HG02642 (cell line): Measurements from ENCODE around the gene PEX26.
"Not testable (repeated sequence)": the region's sequence is repeated elsewhere in the genome, so short reads cannot be mapped to it uniquely, and the experiment has no call there.

Experiments
- ATAC-seq: cut with Tn5 transposase; IDR thresholded peaks from one replicate; pipeline ENCODE4 v1.9.1; 2021; ENCODE audit warnings: mild to moderate bottlenecking; ENCODE audit not compliant: unreplicated experiment, poor library complexity

Gene PEX26

DNA sequence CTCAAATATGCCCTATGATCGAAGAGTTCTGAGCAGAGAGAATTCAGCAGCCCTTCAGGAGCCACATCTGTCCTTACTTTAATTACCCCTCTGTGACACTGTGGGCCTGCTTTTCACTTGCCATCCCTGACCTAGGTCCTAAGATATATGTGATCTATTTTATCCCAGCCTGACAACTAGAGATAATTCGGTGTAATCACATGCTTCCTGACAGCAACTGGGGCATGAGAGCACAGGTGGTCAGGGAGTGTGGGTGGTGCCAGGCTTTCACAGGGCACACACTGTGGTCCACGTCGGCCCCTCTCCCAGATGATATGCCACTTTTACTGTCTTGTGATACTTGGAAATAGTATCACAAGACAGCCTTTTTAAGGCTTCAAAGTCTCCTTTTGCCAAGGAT is 36.7 kb downstream of the PEX26 start:
- no peak for ATAC-seq

DNA sequence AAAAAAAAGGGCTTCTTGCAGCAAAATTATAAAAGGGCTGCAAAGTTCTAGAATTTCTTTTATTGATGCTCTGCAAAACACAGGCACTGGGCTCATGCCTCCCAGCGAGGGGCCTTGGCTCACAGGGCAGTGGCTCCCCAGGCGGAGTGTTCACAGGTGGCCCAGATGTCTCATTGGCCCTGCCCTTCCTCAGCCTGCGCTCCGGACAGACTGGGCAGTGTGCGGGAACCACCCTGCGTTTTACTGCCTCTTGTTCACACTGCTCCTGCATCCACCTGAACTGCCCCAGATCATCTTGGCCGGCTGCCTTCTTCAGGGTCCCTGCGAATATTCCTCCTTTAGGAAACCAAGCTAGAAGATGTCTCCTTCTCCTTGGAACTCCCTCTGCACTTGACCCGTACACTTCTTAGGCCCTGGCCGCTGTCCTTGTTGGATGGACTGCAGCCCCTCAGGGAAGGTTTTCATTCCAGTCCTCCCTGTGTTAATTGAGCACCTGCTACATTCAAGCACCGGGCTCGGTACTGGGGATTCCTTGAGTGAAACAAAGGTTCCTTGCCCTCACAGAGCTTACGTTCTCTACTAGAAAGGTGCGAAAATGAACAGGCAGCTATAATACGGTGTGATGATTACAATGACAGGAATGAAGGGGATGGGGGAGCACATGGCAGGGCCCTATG is 37.3 kb downstream of the PEX26 start:
- no peak for ATAC-seq

DNA sequence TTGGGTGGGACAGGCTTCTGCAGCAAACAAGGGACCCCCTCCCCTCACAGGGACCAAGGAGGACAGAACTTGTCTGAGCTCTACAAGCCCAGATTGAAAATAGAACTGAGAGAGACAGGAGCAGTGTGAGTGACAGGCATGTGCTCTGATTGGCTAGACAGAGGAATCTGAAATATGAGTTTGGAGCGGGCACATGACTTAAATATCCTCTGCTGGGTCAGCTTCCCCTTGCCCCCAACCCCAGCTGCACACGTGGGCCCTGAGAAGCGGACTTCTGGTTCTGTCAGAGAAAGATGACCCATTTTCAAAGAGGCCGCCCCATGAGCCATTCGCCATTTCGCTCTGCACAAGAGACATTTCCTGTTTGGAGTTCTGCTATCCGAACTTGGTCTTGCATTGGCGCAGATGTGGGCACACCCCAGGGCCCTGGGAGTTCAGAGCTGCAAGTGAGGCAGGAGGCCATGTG is 38.1 kb downstream of the PEX26 start:
- no peak for ATAC-seq

DNA sequence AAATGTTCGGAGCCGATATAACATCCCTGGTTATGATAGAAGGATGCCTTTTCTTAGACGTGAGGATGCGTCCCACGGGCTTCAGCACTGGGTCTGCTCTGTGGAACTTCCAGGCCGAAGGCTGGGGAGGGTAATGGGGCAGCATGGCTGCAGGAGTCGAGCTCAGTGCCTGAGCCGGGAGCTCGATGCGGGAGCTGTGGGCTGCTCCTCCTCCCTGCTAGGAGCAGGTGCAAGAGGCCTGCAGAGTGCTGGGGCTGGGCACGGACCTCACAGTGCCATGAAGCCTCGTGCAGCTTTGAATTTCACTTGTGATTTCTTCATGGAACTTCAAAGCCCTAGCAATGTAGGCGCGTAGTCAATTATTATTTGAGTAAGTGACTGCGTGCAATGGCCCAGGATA is 38.8 kb downstream of the PEX26 start:
- ATAC-seq = no peak

GRCh38 chr22:18118345-18118915 is 40.6 kb downstream of the PEX26 start:
- ATAC-seq = no peak

GRCh38 chr22:18119409-18120110 is 41.8 kb downstream of the PEX26 start:
- no peak for ATAC-seq

DNA sequence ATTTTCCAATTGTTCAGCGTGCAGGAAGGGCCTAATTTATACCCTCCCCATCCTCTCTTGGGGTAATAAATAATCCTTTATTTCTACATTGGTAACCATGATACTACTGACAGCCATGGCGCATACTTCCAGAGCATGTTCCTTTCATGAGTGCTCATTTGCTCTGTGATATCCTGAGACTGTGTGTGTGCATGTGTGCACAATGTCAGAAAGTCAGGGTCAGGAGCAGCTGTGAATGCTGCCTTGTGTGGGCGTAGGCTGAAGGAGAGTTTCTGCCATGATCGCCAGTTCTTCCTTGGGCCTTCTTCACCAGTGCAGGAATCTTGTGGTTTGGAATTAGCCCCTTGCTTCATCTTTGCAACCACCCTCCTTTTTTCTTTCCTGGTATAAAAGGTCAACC is 43.1 kb downstream of the PEX26 start:
- ATAC-seq = no peak

DNA sequence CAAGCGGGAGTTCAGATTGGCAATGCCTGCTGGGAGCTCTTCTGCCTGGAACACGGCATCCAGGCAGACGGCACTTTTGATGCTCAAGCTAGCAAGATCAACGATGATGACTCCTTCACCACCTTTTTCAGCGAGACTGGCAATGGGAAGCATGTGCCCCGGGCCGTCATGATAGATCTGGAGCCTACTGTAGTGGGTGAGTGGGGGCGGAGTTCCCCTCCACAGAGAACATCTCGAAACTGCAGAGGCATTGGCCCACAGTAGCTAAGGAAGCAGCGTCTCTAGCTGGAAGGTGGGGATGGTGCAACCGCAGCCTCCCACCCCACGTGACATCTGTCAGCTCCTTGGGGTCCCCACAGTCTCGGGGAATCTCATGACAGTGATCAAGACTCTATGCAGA is 43.7 kb downstream of the PEX26 start:
- no peak for ATAC-seq

GRCh38 chr22:18121954-18122554 is 44.3 kb downstream of the PEX26 start:
- ATAC-seq = no peak

DNA sequence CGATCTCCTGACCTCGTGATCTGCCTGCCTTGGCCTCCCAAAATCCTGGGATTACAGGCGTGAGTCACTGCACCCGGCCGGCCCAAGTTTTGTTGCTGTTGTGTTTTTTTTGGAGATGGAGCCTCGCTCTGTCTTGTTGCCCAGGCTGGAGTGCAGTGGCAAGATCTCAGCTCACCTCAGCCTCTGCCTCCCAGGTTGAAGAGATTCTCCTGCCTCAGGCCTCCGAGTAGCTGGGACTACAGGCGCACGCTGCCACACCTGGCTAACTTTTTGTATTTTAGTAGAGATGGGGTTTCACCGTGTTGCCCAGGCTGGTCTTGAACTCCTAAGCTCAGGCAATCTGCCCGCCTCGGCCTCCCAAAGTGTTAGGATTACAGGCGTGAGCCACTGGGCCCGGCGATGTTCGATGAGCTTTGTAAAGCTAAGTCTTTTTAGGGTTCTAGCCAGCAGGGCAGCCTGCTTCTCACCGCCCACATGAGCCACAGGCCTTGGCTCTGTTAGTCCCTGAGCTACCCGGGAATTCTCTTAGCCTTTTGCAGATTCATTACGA is 45.8 kb downstream of the PEX26 start:
- ATAC-seq = not testable (repeated sequence)

- ATAC-seq = no peak
Measured at GRCh38 chr22:18126606-18127005, 48.8 kb downstream of the PEX26 start.

DNA sequence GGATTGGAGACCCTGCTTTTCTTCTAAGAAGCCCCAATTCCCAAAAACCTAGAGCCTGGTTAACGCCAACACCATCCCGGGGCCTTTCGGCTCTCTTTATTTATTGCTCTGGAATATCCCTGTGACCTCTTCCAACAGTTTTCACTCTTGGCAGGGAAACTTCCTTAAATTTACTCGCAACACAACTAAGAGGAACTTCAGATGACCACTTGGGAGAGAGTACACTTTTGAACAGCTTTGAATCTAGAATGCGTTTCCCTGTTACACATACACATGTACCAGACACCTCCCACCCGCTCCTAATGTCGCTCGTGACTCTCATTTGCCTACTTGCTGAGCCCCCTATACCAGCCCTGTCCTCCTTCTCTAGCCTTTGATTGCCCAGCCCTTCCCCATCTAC is 52.2 kb downstream of the PEX26 start:
- ATAC-seq = no peak

DNA sequence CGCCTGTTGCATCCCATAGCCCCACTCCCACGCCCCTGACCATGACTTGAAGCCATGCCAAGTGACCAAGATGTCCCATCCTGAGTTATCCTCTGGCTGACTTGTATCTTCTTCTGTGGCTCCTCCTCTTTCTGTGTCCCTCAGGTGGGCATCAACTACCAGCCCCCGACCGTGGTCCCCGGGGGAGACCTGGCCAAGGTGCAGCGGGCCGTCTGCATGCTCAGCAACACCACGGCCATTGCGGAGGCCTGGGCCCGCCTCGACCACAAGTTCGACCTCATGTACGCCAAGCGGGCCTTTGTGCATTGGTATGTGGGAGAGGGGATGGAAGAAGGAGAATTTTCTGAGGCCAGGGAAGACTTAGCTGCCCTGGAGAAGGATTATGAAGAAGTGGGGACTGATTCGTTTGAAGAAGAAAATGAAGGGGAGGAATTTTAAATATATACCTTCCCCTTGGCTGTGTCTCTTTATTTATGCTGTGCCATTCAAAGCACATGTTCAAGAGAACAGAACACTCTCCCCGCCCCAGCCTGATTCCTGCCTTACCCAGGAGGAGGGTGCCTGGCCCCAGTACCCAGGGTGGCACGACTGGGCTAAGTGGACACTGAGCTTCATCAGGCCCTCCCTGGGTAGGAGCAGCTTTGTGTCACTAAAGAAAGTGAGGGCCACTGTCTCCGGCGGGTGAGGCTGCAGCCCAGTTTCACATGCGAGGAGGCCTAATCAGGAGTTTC is 53.1 kb downstream of the PEX26 start:
- no peak for ATAC-seq

DNA sequence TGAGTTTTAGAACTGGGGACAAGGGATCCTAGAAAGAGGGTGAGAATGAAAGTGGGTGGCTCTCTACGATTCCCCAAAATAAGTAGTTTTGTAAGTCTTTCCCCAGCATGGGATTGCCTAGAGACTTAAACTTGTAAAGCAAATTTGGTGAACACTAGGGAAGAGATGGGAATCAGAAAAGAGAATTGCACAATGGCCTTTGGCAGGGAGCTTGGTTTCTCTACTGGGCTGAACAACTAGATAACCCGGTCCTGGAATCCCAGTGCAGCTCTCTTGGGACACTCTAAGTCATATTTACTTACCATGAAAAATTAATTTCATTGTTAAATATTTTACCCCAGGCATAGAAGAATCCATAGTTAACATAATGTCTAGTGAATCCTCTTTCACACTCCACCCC is 55.7 kb downstream of the PEX26 start:
- no peak for ATAC-seq

- no peak for ATAC-seq
Measured at GRCh38 chr22:18136563-18137320, 59.0 kb downstream of the PEX26 start.

DNA sequence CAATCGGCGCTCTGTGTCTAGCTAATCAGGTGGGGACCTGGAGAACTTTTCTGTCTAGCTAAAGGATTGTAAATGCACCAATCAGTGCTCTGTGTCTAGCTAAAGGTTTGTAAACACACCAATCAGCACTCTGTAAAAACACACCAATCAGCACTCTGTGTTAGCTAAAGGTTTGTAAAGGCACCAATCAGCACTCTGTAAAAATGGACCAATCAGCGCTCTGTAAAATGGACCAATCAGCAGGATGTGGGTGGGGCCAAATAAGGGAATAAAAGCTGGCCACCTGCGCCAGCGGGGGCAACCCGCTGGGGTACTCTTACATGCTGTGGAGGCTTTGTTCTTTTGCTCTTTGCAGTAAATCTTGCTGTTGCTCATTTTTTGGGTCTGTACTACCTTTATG is 63.2 kb downstream of the PEX26 start:
- ATAC-seq = not testable (repeated sequence)

GRCh38 chr22:18144105-18144504 is 66.3 kb downstream of the PEX26 start:
- ATAC-seq = no peak

DNA sequence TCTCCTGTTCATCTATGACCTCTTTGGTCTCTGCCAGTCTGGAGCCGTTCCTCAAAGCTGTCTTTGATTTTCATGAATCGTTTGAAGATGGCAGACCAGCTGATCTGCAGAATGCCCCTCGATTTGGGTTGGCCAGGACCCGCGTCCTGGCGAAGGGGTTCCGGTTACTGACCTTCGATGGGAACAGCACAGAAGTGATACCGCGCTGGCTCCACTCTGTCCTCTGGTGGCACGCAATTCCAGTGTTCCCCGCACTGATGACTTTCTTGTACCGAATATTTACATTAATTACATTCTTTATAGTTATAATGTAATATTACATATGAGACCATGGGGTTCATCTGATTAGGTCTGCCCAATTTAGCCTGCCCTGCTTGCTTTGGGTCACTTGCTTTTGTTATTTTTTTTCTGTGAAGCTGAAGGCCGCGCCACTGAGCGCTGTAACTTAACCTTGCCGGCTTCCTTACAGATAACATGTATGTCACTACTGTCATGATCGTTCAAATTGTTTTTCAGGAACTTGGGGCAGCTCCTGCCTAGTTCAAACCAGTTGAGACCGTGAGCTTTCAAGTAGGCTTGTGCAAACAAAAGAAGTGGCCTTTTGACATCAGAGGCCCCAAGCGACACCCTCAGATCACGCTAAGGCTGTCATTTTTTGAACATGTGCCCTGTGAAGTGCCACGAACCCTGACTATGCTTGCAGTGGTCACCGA is 68.0 kb downstream of the PEX26 start:
- no peak for ATAC-seq

DNA sequence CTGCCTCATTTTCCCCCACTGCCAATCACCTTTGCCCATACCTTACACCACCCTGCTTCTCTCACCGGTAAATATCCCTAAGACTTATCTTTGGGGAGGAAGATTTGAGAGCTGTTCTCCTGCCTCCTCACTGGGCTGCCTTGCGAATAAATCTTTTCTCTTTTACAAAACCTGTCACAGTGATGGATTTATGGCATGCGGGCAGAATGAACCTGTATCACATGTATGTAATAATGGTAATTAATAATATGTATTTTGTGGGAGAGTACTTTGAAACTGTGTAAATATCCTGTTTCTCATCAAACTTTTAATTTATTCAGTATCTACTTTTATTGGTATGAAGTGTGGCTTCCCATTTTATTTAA is 68.6 kb downstream of the PEX26 start:
- ATAC-seq = no peak
